Uterus (tissue), 4 donors: ENCODE results near the gene RNF144A. TPM values are rescaled to one million over a fixed set of nuclear protein-coding genes. Genes with fewer than 3 reads are reported as not detected.

Source experiments
- DNase-seq, 2 donors: peaks; one replicate each; pipeline ENCODE4 v3.0.0-alpha.2; 2019 to 2020
- H3K27ac ChIP-seq, 2 donors: fragments of 200-600 bp; sonication (generic); 1 replicate in 1 of 2; 2 replicates in 1 of 2; pipeline ENCODE4 v1.5.1; 2016 to 2018
- H3K27me3 ChIP-seq, 2 donors: fragments of 200-600 bp; sonication (generic); one replicate each; pipeline ENCODE4 v1.5.1; 2018 to 2019; ENCODE audit warnings: control low read depth in 1 of 2
- H3K36me3 ChIP-seq, 2 donors: fragments of 200-600 bp; sonication (generic); one replicate each; pipeline ENCODE4 v1.5.1; 2019; ENCODE audit warnings: control low read depth in 1 of 2
- H3K4me1 ChIP-seq, 2 donors: fragments of 200-600 bp; sonication (generic); one replicate each; pipeline ENCODE4 v1.5.1; 2018 to 2019; ENCODE audit warnings: control low read depth in 1 of 2
- H3K4me3 ChIP-seq, 2 donors: fragments of 200-600 bp; sonication (generic); 1 replicate in 1 of 2; 2 replicates in 1 of 2; pipeline ENCODE4 v1.5.1; 2018 to 2019; ENCODE audit warnings: mild to moderate bottlenecking in 1 of 2
- H3K9me3 ChIP-seq, 2 donors: fragments of 200-600 bp; sonication (generic); one replicate each; pipeline ENCODE4 v1.5.1; 2019; ENCODE audit warnings: control low read depth in 1 of 2
- CTCF ChIP-seq, 4 experiments: fragments of 200-600 bp in 2 of 4; fragments of 450-650 bp in 2 of 4; sonication (generic) in 2 of 4; IDR thresholded peaks; one replicate each; pipeline ENCODE4 v1.5.1; 2016 to 2019; ENCODE audit warnings: antibody characterized with exemption in 4 of 4, mild to moderate bottlenecking in 2 of 4, moderate library complexity in 1 of 4
- POLR2A ChIP-seq, 2 donors: fragments of 450-650 bp; IDR thresholded peaks; one replicate each; pipeline ENCODE4 v1.6.1; 2016; ENCODE audit warnings: antibody characterized with exemption in 2 of 2, mild to moderate bottlenecking in 1 of 2, moderate library complexity in 1 of 2
- intact Hi-C: fragments of 100-400 bp; cut with DNase I; formaldehyde crosslinking; loops from one replicate; pipeline ENCODE4 v1.15.1; 2023; ENCODE audit warnings: low total_unique reads
- total RNA-seq, 4 donors: library from RNA; depleted of rRNA in 3 of 4; stranded (reverse); fragments of >200 nt in 3 of 4; gene quantifications; one replicate each; pipeline versions ENCODE4 v1.1.0 to v1.2.4, GENCODE V29; 2014 to 2023
- donor health status: DM: yes; HTN: yes; CAD: no.

Gene RNF144A
- total RNA-seq, 4 donors from 2014 or later, result 22.5 to 103 (median 63.0) TPM

DNA sequence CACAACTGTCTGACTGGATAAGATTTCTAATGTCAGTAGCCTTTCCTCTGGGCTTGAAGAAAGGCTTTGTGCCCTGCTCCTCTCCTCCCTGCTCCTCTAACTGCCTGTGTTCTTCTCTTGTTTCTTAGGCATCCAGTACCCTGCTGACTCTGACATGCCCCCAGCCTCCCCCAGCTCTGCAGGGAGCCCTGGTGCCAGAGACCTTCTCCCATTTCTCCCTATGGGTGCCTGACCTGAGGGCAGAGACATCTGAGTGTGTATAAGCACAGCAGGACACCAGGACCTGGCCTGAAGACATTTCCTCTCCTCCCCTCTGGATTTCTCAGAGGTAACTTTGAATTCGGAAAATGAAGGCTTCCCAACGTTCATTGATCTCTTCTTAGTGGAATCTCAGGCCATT lies 23.6 kb downstream of the RNF144A start:
- no peak for DNase-seq
- intact Hi-C loops, result no loop called here
- Histone ChIP-seq H3K4me1 (peaks cover 0 to 6% of the 10 kb centered on the region in 2 donors), H3K27me3 (no peaks in the 10 kb centered on the region), H3K4me3 (no peak overlapping the region), H3K36me3 (no peaks in the 10 kb centered on the region), H3K27ac (no peak overlapping the region), H3K9me3 (no peaks in the 10 kb centered on the region)
- TF ChIP-seq POLR2A (IDR thresholded peaks at IDR 0.05) (no peak), CTCF (IDR thresholded peaks at IDR 0.05) (no peak)

- Histone ChIP-seq H3K4me3 (no peak overlapping the region), H3K36me3 (no peaks in the 10 kb centered on the region), H3K9me3 (no peaks in the 10 kb centered on the region), H3K27ac (no peak overlapping the region), H3K27me3 (no peaks in the 10 kb centered on the region), H3K4me1 (peaks cover 0 to 6% of the 10 kb centered on the region in 2 donors)
- intact Hi-C loops, result no loop called here
- no peak for DNase-seq
- TF ChIP-seq POLR2A (IDR thresholded peaks at IDR 0.05) (no peak), CTCF (IDR thresholded peaks at IDR 0.05) (no peak)
Measured at GRCh38 chr2:6941299-6942046, 24.3 kb downstream of the RNF144A start.

- H3K36me3 ChIP-seq, result no peaks in the 10 kb centered on the region
Measured at GRCh38 chr2:6942848-6943247, 25.6 kb downstream of the RNF144A start.

DNA sequence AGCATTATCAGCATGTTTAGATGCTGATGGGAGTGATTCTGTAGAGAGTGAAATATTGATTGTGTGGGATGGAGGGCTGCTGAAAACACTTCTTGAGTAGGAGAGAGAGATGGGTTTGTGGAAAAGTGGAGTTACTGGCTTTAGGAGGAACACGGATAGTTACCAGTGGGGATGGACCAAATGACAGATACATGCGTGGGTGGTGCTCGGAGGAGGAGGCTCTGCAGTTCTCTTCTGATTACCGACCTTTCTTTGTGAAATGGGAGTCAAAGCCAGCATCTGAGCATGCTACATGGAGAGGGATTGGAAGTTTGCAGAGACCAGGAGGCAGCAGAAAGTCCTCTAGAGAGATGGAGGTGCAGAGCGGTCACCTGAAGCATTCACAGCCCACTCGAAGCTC lies 26.3 kb downstream of the RNF144A start:
- intact Hi-C loops, result no loop called here

More at GRCh38 chr2:6942848-6943247, 25.6 kb downstream of the RNF144A start:
- no peak overlapping the region for H3K4me3 ChIP-seq
- no peaks in the 10 kb centered on the region for H3K27me3 ChIP-seq
- peak overlapping the region in 1 of 2 donors; percentile 31 for H3K27ac ChIP-seq
- H3K4me1 ChIP-seq, result peaks cover 0 to 6% of the 10 kb centered on the region in 2 donors
- intact Hi-C loops, result no loop called here
- DNase-seq, result no peak
- no peaks in the 10 kb centered on the region for H3K9me3 ChIP-seq
- no peak for TF ChIP-seq POLR2A (IDR thresholded peaks at IDR 0.05)
- no peak for TF ChIP-seq CTCF (IDR thresholded peaks at IDR 0.05)

More for the DNA sequence above, 26.3 kb downstream of the RNF144A start:
- TF ChIP-seq CTCF (IDR thresholded peaks at IDR 0.05) (no peak), POLR2A (IDR thresholded peaks at IDR 0.05) (no peak)
- Histone ChIP-seq H3K4me3 (no peak overlapping the region), H3K27ac (peak overlapping the region; percentile 3 to 31), H3K36me3 (no peaks in the 10 kb centered on the region), H3K27me3 (no peaks in the 10 kb centered on the region), H3K9me3 (no peaks in the 10 kb centered on the region), H3K4me1 (peaks cover 0 to 6% of the 10 kb centered on the region in 2 donors)
- DNase-seq, result no peak
